SK-N-SH (cell line): Measurements from ENCODE around the gene CT45A1. TPM values are rescaled to one million over a fixed set of nuclear protein-coding genes. Genes with fewer than 3 reads are reported as not detected.
"Not testable (repeated sequence)": the region's sequence is repeated elsewhere in the genome, so short reads cannot be mapped to it uniquely, and the experiment has no call there.

Experiments used
- CTCF ChIA-PET: fragments of 300-600, 350-600 bp; formaldehyde crosslinking; extraction: SDS; loops from one replicate; lab custom pipeline; 2021; lab: Yijun Ruan, JAX
- POLR2A ChIA-PET: fragments of 350-600 bp; sonication (Branson Sonifier 250); formaldehyde crosslinking; extraction: SDS; loops from one replicate; lab custom pipeline; 2020; ENCODE audit warnings: antibody characterized with exemption, inconsistent platforms; lab: Yijun Ruan, JAX
- DNase-seq: peaks from one replicate; pipeline ENCODE4 v3.0.0; 2012
- H2AFZ ChIP-seq: fragments of 200-600 bp; sonication (generic); 2 replicates; pipeline ENCODE4 v1.8.1; 2016; ENCODE audit warnings: antibody characterized with exemption, mild to moderate bottlenecking, low read depth
- H3F3A ChIP-seq: fragments of 200-600 bp; sonication (generic); replicated peaks from 2 replicates; pipeline ENCODE3; 2016; ENCODE audit warnings: antibody characterized with exemption, mild to moderate bottlenecking; ENCODE audit not compliant: insufficient read depth
- H3K27ac ChIP-seq, 2 experiments: fragments of 200-500 bp in 1 of 2; fragments of 200-600 bp in 1 of 2; sonication (Bioruptor generic) in 1 of 2; sonication (generic), shearing (Covaris generic) in 1 of 2; 2 replicates each; pipeline versions ENCODE4 v1.5.1 to v1.6.1; 2014 to 2016; ENCODE audit warnings: low read depth in 2 of 2, inconsistent platforms in 1 of 2, low read length in 1 of 2, mild to moderate bottlenecking in 1 of 2, mixed read lengths in 1 of 2
- H3K27me3 ChIP-seq: fragments of 200-600 bp; sonication (generic), shearing (Covaris generic); 2 replicates; pipeline ENCODE4 v1.6.1; 2016; ENCODE audit warnings: mixed run types; ENCODE audit not compliant: insufficient read depth
- H3K36me3 ChIP-seq, 2 experiments: fragments of 200-500 bp in 1 of 2; fragments of 200-600 bp in 1 of 2; sonication (Bioruptor generic) in 1 of 2; sonication (generic) in 1 of 2; replicated peaks in 1 of 2; 2 replicates each; pipeline versions ENCODE3 to v1.5.1; 2014 to 2016; ENCODE audit warnings: low read length in 1 of 2, mild to moderate bottlenecking in 1 of 2; ENCODE audit not compliant: insufficient read depth in 2 of 2, control insufficient read depth in 1 of 2
- H3K4me1 ChIP-seq, 2 experiments: fragments of 200-500 bp in 1 of 2; fragments of 200-600 bp in 1 of 2; sonication (Bioruptor generic) in 1 of 2; sonication (generic), shearing (Covaris generic) in 1 of 2; 2 replicates each; pipeline versions ENCODE4 v1.5.1 to v1.6.1; 2014 to 2016; ENCODE audit warnings: low read depth in 1 of 2, low read length in 1 of 2, mixed run types in 1 of 2; ENCODE audit not compliant: insufficient read depth in 2 of 2, control insufficient read depth in 1 of 2
- H3K4me2 ChIP-seq: fragments of 200-600 bp; sonication (generic), shearing (Covaris generic); 2 replicates; pipeline ENCODE4 v1.6.1; 2017; ENCODE audit warnings: mixed run types
- H3K4me3 ChIP-seq, 2 experiments: fragments of 200-500 bp in 1 of 2; fragments of 200-600 bp in 1 of 2; sonication (Bioruptor generic) in 1 of 2; sonication (generic), shearing (Covaris generic) in 1 of 2; 2 replicates each; pipeline versions ENCODE4 v1.5.1 to v1.8.1; 2014 to 2016; ENCODE audit warnings: low read depth in 2 of 2, inconsistent platforms in 1 of 2, low read length in 1 of 2, mild to moderate bottlenecking in 1 of 2, mixed read lengths in 1 of 2, moderate library complexity in 1 of 2
- H3K79me2 ChIP-seq: fragments of 200-600 bp; sonication (generic); 2 replicates; pipeline ENCODE4 v1.8.1; 2017; ENCODE audit warnings: mild to moderate bottlenecking; ENCODE audit not compliant: insufficient read depth
- H3K9ac ChIP-seq: fragments of 200-600 bp; sonication (generic); 2 replicates; pipeline ENCODE4 v1.6.1; 2017; ENCODE audit warnings: mixed run types
- H3K9me2 ChIP-seq: fragments of 200-600 bp; sonication (generic); 2 replicates; pipeline ENCODE4 v1.6.1; 2017; ENCODE audit warnings: mixed run types
- H3K9me3 ChIP-seq: fragments of 200-600 bp; sonication (generic); 2 replicates; pipeline ENCODE4 v1.6.1; 2017; ENCODE audit warnings: mixed run types, mild to moderate bottlenecking, moderate library complexity
- H4K20me1 ChIP-seq: fragments of 200-600 bp; sonication (generic); 2 replicates; pipeline ENCODE4 v1.6.1; 2017; ENCODE audit warnings: mild to moderate bottlenecking, mixed run types; ENCODE audit not compliant: insufficient read depth
- EP300 ChIP-seq, 2 experiments: IDR thresholded peaks; 2 replicates each; pipeline versions ENCODE4 v1.4.0 to v1.6.1; 2012; ENCODE audit warnings: borderline replicate concordance in 1 of 2, low read depth in 1 of 2, low read length in 1 of 2
- JUND ChIP-seq: IDR thresholded peaks from 2 replicates; pipeline ENCODE4 v1.4.0; 2012
- NRF1 ChIP-seq: IDR thresholded peaks from 2 replicates; pipeline ENCODE4 v1.6.1; 2012; ENCODE audit warnings: low read depth, mild to moderate bottlenecking, low read length
- SIN3A ChIP-seq: IDR thresholded peaks from 2 replicates; pipeline ENCODE4 v1.6.1; 2012; ENCODE audit warnings: low read depth, mild to moderate bottlenecking, low read length, moderate library complexity, borderline replicate concordance
- WGBS: methylation state at CpG from one replicate; pipeline ENCODE4 v1.1.6; 2017; ENCODE audit warnings: low lambda C conversion rate; 5-methylcytosine and 5-hydroxymethylcytosine counted together
- polyA plus RNA-seq, 3 experiments: library from polyadenylated mRNA; depleted of rRNA; stranded (reverse); fragments of >200 nt; gene quantifications; 2 replicates each; pipeline ENCODE4 v1.2.3, GENCODE V29; 2012
- TF ChIP-seq, protein P1 (sequence below): fragments of 200-600 bp; sonication (generic); IDR thresholded peaks from 2 replicates; pipeline ENCODE4 v1.6.1; 2017; ENCODE audit warnings: antibody characterized with exemption, mild to moderate bottlenecking, moderate library complexity
- TF ChIP-seq, protein P2 (sequence below): IDR thresholded peaks from 2 replicates; pipeline ENCODE4 v1.4.0; 2012; ENCODE audit warnings: low read depth, borderline replicate concordance
- TF ChIP-seq, protein P3 (sequence below): IDR thresholded peaks from 2 replicates; pipeline ENCODE4 v1.6.1; 2012; ENCODE audit warnings: mild to moderate bottlenecking, low read depth, low read length, moderate library complexity

The CT45A1 gene, protein sequence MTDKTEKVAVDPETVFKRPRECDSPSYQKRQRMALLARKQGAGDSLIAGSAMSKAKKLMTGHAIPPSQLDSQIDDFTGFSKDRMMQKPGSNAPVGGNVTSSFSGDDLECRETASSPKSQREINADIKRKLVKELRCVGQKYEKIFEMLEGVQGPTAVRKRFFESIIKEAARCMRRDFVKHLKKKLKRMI
- polyA plus RNA-seq (2012; rRNA removed) = not detected in 2 replicates
- polyA plus RNA-seq (2012; cell fraction: cytosol; rRNA removed) = not detected in 2 replicates
- polyA plus RNA-seq (2012; cell fraction: nucleus; rRNA removed) = not detected in 2 replicates

DNA sequence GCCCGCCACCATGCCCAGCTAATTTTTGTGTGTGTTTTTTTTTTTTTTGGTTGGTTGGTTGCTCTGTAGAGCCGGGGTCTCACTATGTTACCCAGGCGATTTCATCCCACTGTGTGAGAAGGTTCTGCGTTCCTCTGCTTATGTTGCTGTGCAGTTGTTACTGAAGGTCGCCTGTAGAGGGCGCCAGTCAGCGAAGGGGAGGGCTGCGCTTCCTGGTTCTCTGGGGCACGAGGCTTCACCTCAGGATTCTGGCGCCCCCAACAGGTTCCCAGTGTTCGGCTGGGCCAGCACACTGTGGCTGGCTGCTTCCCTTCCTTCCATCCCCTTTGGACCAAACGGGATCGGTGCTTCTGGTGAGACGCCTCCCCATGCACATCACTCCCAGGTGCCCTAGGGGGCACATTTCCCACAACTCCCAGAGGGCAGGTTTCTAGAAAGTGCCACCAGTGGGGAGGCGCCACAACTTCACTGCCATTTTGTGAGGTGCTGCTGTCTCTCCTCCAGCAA is at the start of gene CT45A1:
Gene CT45A1, plus strand, starts transcription at position 457 of the 507 bp plus-strand sequence. CDS start 5,302 bp downstream, outside the sequence.
- H2AFZ ChIP-seq, H3K27me3 ChIP-seq, H3K36me3 ChIP-seq, H3K4me1 ChIP-seq, H3K4me2 ChIP-seq: not testable (repeated sequence)
- TF ChIP-seq, protein P1, sequence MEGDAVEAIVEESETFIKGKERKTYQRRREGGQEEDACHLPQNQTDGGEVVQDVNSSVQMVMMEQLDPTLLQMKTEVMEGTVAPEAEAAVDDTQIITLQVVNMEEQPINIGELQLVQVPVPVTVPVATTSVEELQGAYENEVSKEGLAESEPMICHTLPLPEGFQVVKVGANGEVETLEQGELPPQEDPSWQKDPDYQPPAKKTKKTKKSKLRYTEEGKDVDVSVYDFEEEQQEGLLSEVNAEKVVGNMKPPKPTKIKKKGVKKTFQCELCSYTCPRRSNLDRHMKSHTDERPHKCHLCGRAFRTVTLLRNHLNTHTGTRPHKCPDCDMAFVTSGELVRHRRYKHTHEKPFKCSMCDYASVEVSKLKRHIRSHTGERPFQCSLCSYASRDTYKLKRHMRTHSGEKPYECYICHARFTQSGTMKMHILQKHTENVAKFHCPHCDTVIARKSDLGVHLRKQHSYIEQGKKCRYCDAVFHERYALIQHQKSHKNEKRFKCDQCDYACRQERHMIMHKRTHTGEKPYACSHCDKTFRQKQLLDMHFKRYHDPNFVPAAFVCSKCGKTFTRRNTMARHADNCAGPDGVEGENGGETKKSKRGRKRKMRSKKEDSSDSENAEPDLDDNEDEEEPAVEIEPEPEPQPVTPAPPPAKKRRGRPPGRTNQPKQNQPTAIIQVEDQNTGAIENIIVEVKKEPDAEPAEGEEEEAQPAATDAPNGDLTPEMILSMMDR = peak; percentile 39
- TF ChIP-seq, all 33 proteins: peak for 1; not testable (repeated sequence) for 32
- POLR2A ChIA-PET, H3K9me2 ChIP-seq, H3K4me3 ChIP-seq, H3F3A ChIP-seq, H3K79me2 ChIP-seq, H4K20me1 ChIP-seq, H3K9me3 ChIP-seq, H3K9ac ChIP-seq, CTCF ChIA-PET, H3K27ac ChIP-seq: not testable (repeated sequence)
- DNase-seq = peak; percentile 16
- 16% methylated on average over 10 of the region's 15 CpGs for WGBS

- POLR2A ChIA-PET = not testable (repeated sequence)
Observed at GRCh38 chrX:135672979-135673378, 40.5 kb upstream of the CT45A1 start.

DNA sequence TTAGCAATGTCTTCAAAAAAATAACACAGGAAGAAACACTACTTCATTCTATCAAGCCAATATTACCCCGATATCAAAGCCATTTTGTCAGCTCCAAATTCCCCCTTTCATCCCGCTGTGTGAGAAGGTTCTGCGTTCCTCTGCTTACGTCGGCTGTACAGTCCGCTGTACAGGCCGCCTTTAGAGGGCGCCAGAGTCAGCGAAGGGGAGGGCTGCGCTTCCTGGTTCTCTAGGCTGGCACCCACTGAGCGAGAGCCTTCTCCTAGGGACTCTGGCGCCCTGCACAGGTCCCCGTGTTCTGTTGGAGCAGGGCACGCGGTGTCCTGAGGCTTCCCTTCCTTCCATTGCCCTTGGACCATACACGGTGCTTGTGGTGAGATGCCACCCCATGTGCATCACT is 25.3 kb upstream of the CT45A1 start:
- TF ChIP-seq EP300 (IDR thresholded peaks at IDR 0.05; ENCODE audit: borderline replicate concordance in 1 of 2, low read depth in 1 of 2, low read length in 1 of 2) (no peak), JUND (no peak), NRF1 (no peak), SIN3A (no peak)
- TF ChIP-seq, protein P1 = peak; percentile 56
- TF ChIP-seq, protein P2, sequence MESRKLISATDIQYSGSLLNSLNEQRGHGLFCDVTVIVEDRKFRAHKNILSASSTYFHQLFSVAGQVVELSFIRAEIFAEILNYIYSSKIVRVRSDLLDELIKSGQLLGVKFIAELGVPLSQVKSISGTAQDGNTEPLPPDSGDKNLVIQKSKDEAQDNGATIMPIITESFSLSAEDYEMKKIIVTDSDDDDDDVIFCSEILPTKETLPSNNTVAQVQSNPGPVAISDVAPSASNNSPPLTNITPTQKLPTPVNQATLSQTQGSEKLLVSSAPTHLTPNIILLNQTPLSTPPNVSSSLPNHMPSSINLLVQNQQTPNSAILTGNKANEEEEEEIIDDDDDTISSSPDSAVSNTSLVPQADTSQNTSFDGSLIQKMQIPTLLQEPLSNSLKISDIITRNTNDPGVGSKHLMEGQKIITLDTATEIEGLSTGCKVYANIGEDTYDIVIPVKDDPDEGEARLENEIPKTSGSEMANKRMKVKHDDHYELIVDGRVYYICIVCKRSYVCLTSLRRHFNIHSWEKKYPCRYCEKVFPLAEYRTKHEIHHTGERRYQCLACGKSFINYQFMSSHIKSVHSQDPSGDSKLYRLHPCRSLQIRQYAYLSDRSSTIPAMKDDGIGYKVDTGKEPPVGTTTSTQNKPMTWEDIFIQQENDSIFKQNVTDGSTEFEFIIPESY = no peak
- TF ChIP-seq, protein P3, sequence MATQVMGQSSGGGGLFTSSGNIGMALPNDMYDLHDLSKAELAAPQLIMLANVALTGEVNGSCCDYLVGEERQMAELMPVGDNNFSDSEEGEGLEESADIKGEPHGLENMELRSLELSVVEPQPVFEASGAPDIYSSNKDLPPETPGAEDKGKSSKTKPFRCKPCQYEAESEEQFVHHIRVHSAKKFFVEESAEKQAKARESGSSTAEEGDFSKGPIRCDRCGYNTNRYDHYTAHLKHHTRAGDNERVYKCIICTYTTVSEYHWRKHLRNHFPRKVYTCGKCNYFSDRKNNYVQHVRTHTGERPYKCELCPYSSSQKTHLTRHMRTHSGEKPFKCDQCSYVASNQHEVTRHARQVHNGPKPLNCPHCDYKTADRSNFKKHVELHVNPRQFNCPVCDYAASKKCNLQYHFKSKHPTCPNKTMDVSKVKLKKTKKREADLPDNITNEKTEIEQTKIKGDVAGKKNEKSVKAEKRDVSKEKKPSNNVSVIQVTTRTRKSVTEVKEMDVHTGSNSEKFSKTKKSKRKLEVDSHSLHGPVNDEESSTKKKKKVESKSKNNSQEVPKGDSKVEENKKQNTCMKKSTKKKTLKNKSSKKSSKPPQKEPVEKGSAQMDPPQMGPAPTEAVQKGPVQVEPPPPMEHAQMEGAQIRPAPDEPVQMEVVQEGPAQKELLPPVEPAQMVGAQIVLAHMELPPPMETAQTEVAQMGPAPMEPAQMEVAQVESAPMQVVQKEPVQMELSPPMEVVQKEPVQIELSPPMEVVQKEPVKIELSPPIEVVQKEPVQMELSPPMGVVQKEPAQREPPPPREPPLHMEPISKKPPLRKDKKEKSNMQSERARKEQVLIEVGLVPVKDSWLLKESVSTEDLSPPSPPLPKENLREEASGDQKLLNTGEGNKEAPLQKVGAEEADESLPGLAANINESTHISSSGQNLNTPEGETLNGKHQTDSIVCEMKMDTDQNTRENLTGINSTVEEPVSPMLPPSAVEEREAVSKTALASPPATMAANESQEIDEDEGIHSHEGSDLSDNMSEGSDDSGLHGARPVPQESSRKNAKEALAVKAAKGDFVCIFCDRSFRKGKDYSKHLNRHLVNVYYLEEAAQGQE = no peak
- Histone ChIP-seq H2AFZ (no peak overlapping the region), H3K4me3 (no peak overlapping the region), H3K36me3 (no peaks in the 10 kb centered on the region), H3K27ac (no peak overlapping the region), H3K9me3 (no peaks in the 10 kb centered on the region), H3K9ac (no peak overlapping the region), H3K27me3 (no peaks in the 10 kb centered on the region; the same call in 1 of the 2 replicates), H3F3A (no peaks in the 10 kb centered on the region), H3K4me2 (no peak overlapping the region), H4K20me1 (no peaks in the 10 kb centered on the region), H3K79me2 (no peaks in the 10 kb centered on the region), H3K4me1 (no peaks in the 10 kb centered on the region), H3K9me2 (no peaks in the 10 kb centered on the region)
- 15% methylated on average over 10 of the region's 16 CpGs for WGBS
- ChIA-PET CTCF (no interaction called here), POLR2A (no interaction called here)
- DNase-seq = no peak

More at GRCh38 chrX:135672979-135673378, 40.5 kb upstream of the CT45A1 start:
- H3K9me3 ChIP-seq, H3K9me2 ChIP-seq, H4K20me1 ChIP-seq, H3K27ac ChIP-seq, CTCF ChIA-PET, H3K36me3 ChIP-seq, H3K9ac ChIP-seq, H2AFZ ChIP-seq, H3K79me2 ChIP-seq, H3K4me2 ChIP-seq, DNase-seq, H3F3A ChIP-seq, H3K27me3 ChIP-seq, H3K4me1 ChIP-seq, H3K4me3 ChIP-seq: not testable (repeated sequence)
